Immature natural killer cell (primary cell): ENCODE measurements around the gene THEMIS2. TPM values are rescaled to one million over a fixed set of nuclear protein-coding genes. Genes with fewer than 3 reads are reported as not detected.
A peak's percentile ranks its signal among the peaks of the same experiment; 100 is the strongest.

Experiments
- DNase-seq, 3 donors: peaks; one replicate each; pipeline ENCODE4 v3.0.0; 2022; ENCODE audit warnings: mixed read lengths in 1 of 3
- H3K27ac Mint-ChIP-seq, 6 donors: one replicate each; pipeline ENCODE4 v1.8.0; 2020; ENCODE audit warnings: mixed read lengths in 6 of 6, mild to moderate bottlenecking in 5 of 6, inconsistent platforms in 4 of 6, moderate library complexity in 3 of 6
- H3K27me3 Mint-ChIP-seq, 3 donors: one replicate each; pipeline ENCODE4 v1.8.0; 2020 to 2021; ENCODE audit warnings: low read depth in 3 of 3, mild to moderate bottlenecking in 3 of 3, mixed read lengths in 3 of 3, moderate library complexity in 3 of 3, inconsistent platforms in 1 of 3
- H3K36me3 Mint-ChIP-seq, 3 donors: one replicate each; pipeline ENCODE4 v1.8.0; 2020; ENCODE audit warnings: mixed read lengths in 3 of 3, inconsistent platforms in 2 of 3, mild to moderate bottlenecking in 2 of 3
- H3K4me1 Mint-ChIP-seq, 2 donors: one replicate each; pipeline ENCODE4 v1.8.0; 2020; ENCODE audit warnings: inconsistent platforms in 2 of 2, mild to moderate bottlenecking in 2 of 2, mixed read lengths in 2 of 2, moderate library complexity in 1 of 2
- H3K4me3 Mint-ChIP-seq, 5 donors: one replicate each; pipeline ENCODE4 v1.8.0; 2020; ENCODE audit warnings: mild to moderate bottlenecking in 5 of 5, mixed read lengths in 5 of 5, inconsistent platforms in 3 of 5, moderate library complexity in 3 of 5
- H3K9me3 Mint-ChIP-seq, 6 donors: one replicate each; pipeline ENCODE4 v1.8.0; 2020; ENCODE audit warnings: mild to moderate bottlenecking in 6 of 6, mixed read lengths in 6 of 6, inconsistent platforms in 4 of 6, moderate library complexity in 3 of 6
- polyA plus RNA-seq, 3 donors: library from polyadenylated mRNA; unstranded; fragments of 300-500 nt; fragmentation: Illumina TruSeq; gene quantifications; one replicate each; pipeline ENCODE4 v1.2.3, GENCODE V29; 2021

THEMIS2 gene
- polyA plus RNA-seq, 3 donors from 2014 or later: 93.2 to 146 (median 101) TPM

- no peak for DNase-seq
- H3K36me3 Mint-ChIP-seq: peaks cover 0 to 4% (median 4%) of the 10 kb centered on the region in 3 donors
- H3K4me3 Mint-ChIP-seq: peak overlapping the region; percentile 94 to 99 (median 98)
- peaks cover 0 to 12% (median 11%) of the 10 kb centered on the region in 3 donors for H3K27me3 Mint-ChIP-seq
- no peaks in the 10 kb centered on the region for H3K9me3 Mint-ChIP-seq
- H3K4me1 Mint-ChIP-seq: peaks cover 19 to 26% of the 10 kb centered on the region in 2 donors
- peak overlapping the region; percentile 97 to 99 (median 98) for H3K27ac Mint-ChIP-seq
Observed at GRCh38 chr1:27915082-27915575, 42.8 kb downstream of the THEMIS2 start.

- Mint-ChIP-seq H3K4me1 (no peaks in the 10 kb centered on the region), H3K4me3 (no peak overlapping the region), H3K27ac (no peak overlapping the region), H3K36me3 (no peaks in the 10 kb centered on the region), H3K27me3 (peaks cover 0 to 6% (median 0%) of the 10 kb centered on the region in 3 donors), H3K9me3 (no peaks in the 10 kb centered on the region)
- DNase-seq: no peak
Observed at GRCh38 chr1:27922272-27922671, 49.9 kb downstream of the THEMIS2 start.

- DNase-seq: no peak
- Mint-ChIP-seq H3K9me3 (no peaks in the 10 kb centered on the region), H3K36me3 (no peaks in the 10 kb centered on the region), H3K4me3 (no peak overlapping the region), H3K4me1 (no peaks in the 10 kb centered on the region), H3K27me3 (peaks cover 0 to 5% (median 2%) of the 10 kb centered on the region in 3 donors), H3K27ac (peak overlapping the region in 1 of 6 donors; percentile 77)
Observed at GRCh38 chr1:27928216-27928954, 56.0 kb downstream of the THEMIS2 start.

GRCh38 chr1:27931184-27931583 lies 58.8 kb downstream of the THEMIS2 start:
- no peak overlapping the region for H3K4me3 Mint-ChIP-seq
- H3K27ac Mint-ChIP-seq: no peak overlapping the region
- no peaks in the 10 kb centered on the region for H3K9me3 Mint-ChIP-seq
- DNase-seq: no peak
- peaks cover 1 to 10% (median 9%) of the 10 kb centered on the region in 3 donors for H3K27me3 Mint-ChIP-seq
- H3K4me1 Mint-ChIP-seq: peaks cover 4 to 8% of the 10 kb centered on the region in 2 donors
- no peaks in the 10 kb centered on the region for H3K36me3 Mint-ChIP-seq

- peaks cover 1 to 10% (median 8%) of the 10 kb centered on the region in 3 donors for H3K27me3 Mint-ChIP-seq
- H3K27ac Mint-ChIP-seq: no peak overlapping the region
- no peaks in the 10 kb centered on the region for H3K9me3 Mint-ChIP-seq
- peaks cover 4 to 8% of the 10 kb centered on the region in 2 donors for H3K4me1 Mint-ChIP-seq
- no peak overlapping the region for H3K4me3 Mint-ChIP-seq
- DNase-seq: no peak
- no peaks in the 10 kb centered on the region for H3K36me3 Mint-ChIP-seq
Observed at GRCh38 chr1:27931759-27932158, 59.4 kb downstream of the THEMIS2 start.

- no peak for DNase-seq
- Mint-ChIP-seq H3K27ac (peak within 1 kb of the TSS in 2 of 6 donors; percentile 13 to 57), H3K36me3 (no peaks in the 10 kb centered on the region), H3K4me1 (peaks cover 6 to 9% of the 10 kb centered on the region in 2 donors), H3K27me3 (peaks cover 4 to 10% (median 8%) of the 10 kb centered on the region in 3 donors), H3K9me3 (no peaks in the 10 kb centered on the region), H3K4me3 (peak within 1 kb of the TSS; percentile 2 to 27 (median 8))
Observed at GRCh38 chr1:27934818-27935549, 62.6 kb downstream of the THEMIS2 start, which contains the start of gene SMPDL3B. TSS of gene SMPDL3B (plus strand) at chr1:27935000. CDS start at chr1:27935184, 184 bp downstream.

- no peaks in the 10 kb centered on the region for H3K36me3 Mint-ChIP-seq
- H3K27me3 Mint-ChIP-seq: peaks cover 4 to 10% (median 8%) of the 10 kb centered on the region in 3 donors
- peaks cover 13 to 16% of the 10 kb centered on the region in 2 donors for H3K4me1 Mint-ChIP-seq
- DNase-seq: no peak
- peak overlapping the region in 1 of 6 donors; percentile 13 for H3K27ac Mint-ChIP-seq
- H3K4me3 Mint-ChIP-seq: no peak overlapping the region
- no peaks in the 10 kb centered on the region for H3K9me3 Mint-ChIP-seq
Observed at GRCh38 chr1:27935721-27936120, 63.4 kb downstream of the THEMIS2 start.

Other genes starting within 250 kb of the THEMIS2 start
- gene FGR, start 237.4 kb upstream of the THEMIS2 start, polyA plus RNA-seq: 100 to 1,000 TPM; 350 to 654 (median 572) TPM
- 100 to 1,000 TPM in 2 of 3 donors, 10 to 100 TPM in 1; 41.3 to 186 (median 177) TPM for gene IFI6, start 200.4 kb upstream of the THEMIS2 start, polyA plus RNA-seq
- 1 to 10 TPM; 2.2 to 8.1 (median 7.5) TPM for gene FAM76A, start 146.6 kb upstream of the THEMIS2 start, polyA plus RNA-seq
- 10 to 100 TPM in 2 of 3 donors, 1 to 10 TPM in 1; 7.9 to 12.9 (median 12.4) TPM for gene STX12, start 99.3 kb upstream of the THEMIS2 start, polyA plus RNA-seq
- 10 to 100 TPM; 37.7 to 51.1 (median 45.1) TPM for gene PPP1R8, start 41.8 kb upstream of the THEMIS2 start, polyA plus RNA-seq
- 100 to 1,000 TPM; 258 to 407 (median 270) TPM for gene RPA2, start 42.0 kb downstream of the THEMIS2 start, polyA plus RNA-seq
- 1 to 10 TPM in 1 of 3 donors, under 1 TPM in 1, not detected in 1; 0.71 to 2.3 TPM for gene SMPDL3B, start 62.5 kb downstream of the THEMIS2 start, polyA plus RNA-seq
- 10 to 100 TPM; 27.7 to 39.2 (median 37.0) TPM for gene XKR8, start 87.4 kb downstream of the THEMIS2 start, polyA plus RNA-seq
- 10 to 100 TPM in 1 of 3 donors, 1 to 10 TPM in 2; 7.8 to 15.6 (median 9.3) TPM for gene EYA3, start 216.1 kb downstream of the THEMIS2 start, polyA plus RNA-seq